Fibroblast of skin of abdomen (primary cell): ENCODE measurements around the gene CLDN11.
A peak's percentile ranks its signal among the peaks of the same experiment; 100 is the strongest.

Experiments used
- DNase-seq: peaks from one replicate; pipeline ENCODE4 v3.0.0-alpha.2; 2013

CLDN11 gene

DNA sequence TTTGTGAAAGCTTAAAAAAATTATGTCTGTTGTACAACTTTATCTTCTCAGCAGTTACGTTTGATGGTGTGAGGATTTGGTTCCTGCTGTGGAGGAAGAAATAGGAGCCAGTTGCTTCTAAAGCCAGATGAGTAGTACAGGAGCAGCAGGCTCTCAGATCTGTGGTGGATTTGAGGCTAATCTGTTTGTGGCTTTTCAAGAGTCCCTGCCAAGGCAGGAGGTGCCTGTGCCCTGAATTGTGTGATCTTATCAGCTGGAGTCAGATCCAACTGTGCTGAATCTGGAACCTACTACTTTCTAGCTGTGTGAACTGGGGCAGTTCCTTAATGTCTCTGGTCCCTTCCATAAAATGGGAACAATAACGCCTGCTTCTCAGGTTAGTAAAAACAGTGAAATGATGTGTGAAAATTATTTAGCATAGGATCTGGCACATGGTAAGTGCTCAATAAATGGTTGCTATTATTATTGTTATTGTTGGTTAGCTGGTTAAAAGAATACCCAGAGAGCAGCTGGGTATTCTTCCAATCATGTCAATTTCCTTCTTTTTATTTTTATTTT is 7.7 kb downstream of the CLDN11 start:
- no peak for DNase-seq

GRCh38 chr3:170428095-170428494 is 9.4 kb downstream of the CLDN11 start:
- DNase-seq = no peak

- peak; percentile 85 for DNase-seq
Measured at GRCh38 chr3:170429050-170429449, 10.4 kb downstream of the CLDN11 start.

GRCh38 chr3:170431054-170431453 is 12.4 kb downstream of the CLDN11 start:
- DNase-seq = no peak

GRCh38 chr3:170432416-170432815 is 13.7 kb downstream of the CLDN11 start:
- DNase-seq = no peak

DNA sequence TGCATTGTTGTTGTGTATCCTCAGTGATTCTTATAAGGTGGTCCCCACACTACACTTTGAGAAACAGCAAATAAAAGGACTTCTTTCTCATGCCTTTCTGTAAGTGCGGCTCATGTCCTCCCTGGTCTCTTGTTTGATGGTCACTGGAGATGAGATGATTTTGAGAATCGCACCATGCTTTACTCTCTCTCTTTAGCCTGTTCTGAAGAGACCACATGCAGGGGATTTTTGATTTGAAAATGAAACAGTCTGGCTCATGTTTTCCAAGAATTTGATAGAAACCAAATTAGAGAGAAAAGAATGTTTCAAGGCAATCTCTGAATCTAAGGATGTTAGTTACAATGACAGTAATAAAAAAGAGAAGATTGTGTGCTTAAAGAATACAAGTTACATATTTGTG is 18.0 kb downstream of the CLDN11 start:
- DNase-seq = no peak

DNA sequence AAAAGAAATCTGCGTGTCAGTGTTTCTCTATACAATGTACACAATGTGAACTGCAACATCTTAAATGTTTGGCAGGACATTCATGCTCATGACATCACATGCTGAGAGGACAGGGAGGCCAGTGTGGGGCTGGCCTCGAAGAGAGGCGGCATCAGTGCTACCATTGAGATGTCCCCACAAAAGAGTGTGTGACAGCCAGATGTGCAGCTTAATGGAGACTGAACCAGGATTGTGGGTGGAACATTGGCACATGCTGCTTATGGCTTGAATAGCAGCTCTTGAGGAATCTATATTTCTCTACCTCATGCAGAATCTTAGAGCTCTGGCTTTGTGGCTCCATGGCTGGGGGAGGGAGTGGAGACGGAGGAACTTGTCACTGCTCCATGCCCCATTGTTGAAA is 18.5 kb downstream of the CLDN11 start:
- no peak for DNase-seq

DNA sequence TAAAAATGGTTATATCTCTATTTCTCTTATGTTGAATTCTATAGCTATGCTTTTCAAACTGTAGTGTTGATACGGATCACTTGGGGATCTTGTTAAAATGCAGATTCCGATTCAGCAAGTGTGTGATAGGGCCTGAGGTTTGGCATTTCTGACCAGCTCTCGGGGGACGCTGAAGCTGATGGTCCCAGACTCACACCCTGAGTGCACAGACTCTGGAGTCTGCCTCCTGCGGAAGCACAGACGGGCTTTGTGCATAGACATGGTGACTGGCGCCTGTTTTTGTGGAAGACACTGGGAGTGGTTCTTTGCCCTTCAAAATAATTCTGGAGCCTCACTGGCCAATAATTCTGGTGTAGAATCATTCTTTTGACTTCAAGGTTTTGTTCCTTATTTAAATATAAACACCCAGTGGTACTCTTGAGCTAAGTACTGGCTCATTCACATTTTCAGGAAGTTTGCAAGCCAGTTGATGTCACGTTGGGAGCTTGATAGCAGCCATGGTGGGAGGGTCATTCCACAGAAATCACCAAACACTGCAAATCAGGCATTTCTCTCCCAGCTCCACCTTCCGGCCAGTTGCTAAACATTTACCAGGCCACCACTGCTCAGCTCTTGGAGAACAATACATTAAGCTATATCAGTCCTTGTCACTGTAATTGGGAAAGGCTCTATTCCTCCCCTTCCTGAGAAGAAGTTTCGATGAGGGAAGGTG is 19.2 kb downstream of the CLDN11 start:
- DNase-seq = no peak

DNA sequence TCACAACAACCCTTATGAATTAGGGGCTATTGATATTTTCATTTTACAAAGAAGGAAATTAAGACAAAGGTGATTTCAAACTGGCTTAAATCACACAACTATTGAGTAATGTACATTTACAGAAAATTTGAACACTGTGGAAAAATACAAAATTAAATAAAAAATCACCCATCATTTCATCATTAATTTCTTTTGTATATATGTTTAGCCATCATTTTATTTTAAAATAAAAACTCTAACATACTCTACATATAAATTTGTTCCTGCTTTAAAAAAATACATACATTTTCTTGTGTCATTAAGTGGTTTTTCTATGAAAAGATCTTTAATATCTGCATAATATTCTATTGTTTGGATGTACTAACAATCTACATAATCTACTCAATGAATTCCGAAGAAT is 20.2 kb downstream of the CLDN11 start:
- no peak for DNase-seq

DNA sequence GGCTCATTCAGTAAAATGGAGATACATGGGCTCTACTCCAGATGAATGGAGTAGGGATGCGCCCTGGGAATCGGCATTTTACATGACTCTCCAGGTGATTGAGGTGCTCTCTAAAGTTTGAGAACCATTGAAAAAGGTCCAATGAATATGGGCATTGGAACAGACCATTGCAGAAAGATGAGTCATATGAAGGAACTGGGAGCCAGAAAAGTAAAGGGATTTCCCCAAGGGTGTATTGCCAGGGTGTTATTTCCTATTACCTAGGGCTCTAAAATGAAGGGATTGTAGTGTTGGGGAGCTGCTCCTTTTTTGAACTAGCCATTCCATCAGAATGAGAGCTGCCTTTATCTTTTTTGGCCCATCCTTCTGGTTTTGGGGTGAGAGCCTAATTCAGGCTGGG is 21.7 kb downstream of the CLDN11 start:
- no peak for DNase-seq

- no peak for DNase-seq
Measured at GRCh38 chr3:170441412-170441811, 22.7 kb downstream of the CLDN11 start.

DNA sequence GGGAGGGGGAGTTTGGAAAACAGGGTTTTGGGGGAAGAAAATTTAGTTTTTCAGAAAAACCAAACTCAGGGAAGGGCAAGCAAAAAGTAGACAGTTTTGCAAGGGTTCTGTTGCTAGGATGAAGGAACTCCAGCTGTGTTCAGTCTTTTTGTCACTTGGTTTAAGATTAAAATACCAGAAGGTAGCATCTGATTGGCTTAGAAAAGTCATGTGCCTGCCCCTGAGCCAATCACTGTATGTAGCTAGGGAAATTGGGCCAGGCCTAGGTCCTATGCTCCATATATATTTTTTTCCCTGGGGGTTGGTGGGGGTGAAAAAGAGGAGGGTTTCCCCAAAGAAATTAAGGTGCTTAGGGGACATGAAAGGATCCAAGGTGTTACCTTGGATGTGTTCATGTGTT is 24.3 kb downstream of the CLDN11 start:
- no peak for DNase-seq

GRCh38 chr3:170443457-170443856 is 24.8 kb downstream of the CLDN11 start:
- DNase-seq = no peak

DNA sequence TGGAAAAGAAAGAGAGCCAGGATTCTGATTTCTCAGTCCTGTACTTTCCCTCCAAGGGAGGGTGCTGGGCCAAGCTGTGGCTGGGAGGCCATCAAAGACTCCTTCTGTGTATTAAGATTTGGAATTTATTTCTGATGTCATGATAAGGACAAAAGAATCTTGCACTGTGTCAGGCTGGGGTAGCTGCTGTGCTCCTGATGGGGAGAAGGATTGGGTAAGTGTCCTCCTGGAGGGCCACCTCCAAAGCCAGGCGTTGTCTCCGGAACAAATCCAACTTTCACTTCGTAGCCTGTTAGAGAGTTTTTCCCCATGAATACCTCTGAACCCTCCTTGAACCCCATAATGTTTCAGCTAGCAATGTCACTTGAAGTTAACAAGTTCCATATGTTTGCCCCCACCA is 29.9 kb downstream of the CLDN11 start:
- DNase-seq = peak; percentile 40

GRCh38 chr3:170450039-170450438 is 31.4 kb downstream of the CLDN11 start:
- no peak for DNase-seq

DNA sequence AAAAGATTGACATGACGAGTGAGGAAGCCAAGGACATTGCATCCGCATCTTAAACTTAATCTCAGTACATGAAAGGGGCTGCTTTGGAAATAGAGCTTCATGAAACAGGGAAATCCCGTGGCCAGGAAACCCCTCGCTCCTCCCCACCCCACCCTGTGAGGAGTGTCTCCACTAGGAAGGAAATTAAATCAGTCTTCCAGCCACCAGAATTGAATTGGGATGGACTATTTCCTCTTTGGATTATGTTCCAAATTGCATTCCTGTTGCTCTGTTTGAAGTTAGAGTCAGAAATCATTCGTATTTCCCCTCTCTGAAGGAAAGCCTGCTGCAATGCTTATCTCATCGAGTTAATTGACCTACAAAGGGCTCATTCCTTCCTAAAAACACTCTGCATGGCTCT is 35.8 kb downstream of the CLDN11 start:
- DNase-seq = no peak

DNA sequence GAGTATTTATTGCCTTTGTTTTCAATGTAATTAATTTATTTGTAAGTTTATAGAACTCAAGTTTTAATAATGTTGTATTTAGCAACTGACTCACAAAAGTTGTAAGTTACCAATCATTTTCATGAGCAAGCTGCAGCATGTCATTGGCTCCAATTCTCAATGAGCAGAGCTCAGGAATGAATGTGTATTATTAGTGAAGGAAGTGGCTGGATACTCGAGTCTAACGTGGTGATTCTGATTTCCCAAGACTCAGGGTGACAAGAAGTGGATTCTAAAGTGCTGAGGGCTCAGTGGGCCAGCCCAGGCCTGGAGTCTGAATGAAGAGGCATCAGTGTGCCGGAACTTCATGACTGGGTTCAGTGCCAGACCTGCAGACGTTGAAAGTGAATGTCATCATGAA is 39.6 kb downstream of the CLDN11 start:
- DNase-seq = no peak

- DNase-seq = no peak
Measured at GRCh38 chr3:170463011-170463410, 44.3 kb downstream of the CLDN11 start.

DNA sequence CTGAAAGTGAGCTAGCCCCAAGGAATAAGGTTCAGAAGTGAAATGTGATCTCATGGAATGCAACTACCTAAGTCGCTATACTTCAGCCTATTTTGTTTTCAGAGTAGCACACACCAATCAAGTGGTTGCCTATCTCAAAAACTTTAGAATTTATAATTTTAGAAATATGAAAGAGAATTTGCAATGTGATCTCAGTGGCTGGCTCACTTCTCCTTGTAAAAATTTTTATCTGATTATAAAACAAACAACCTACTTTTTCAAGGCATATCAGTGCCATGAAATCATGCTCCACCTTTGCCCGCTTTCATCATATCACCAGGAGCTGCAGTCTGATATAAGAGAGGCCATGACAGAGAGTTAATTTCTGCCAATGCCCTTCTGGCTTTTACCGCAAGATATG is 47.3 kb downstream of the CLDN11 start:
- DNase-seq = no peak

GRCh38 chr3:170467007-170467406 is 48.3 kb downstream of the CLDN11 start:
- DNase-seq = no peak

DNA sequence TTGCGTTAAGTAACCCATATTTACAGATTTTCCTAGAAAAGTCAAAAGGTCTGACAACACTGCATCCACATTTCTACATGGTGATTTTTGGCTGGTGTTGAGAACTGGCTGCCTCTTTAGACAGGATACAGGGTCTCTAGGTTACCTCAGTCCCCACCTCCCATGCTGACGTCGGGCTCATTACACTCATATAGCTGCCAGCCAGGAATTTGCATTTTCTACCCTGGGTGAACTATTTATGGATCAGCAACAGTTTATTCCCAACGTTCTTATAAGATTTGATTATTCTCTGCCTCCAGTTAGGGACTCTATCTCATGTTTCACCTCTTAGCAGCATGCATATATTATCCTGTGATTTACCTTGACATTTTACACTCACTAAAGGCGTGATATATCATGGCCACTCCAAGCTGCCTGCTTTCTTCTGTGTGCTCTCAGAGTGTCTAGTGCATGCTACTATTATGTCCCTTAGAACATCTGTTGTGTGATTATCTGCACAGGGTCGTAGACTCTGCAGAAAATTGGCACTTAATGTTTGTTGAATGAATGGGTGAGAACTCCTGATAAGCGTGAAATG is 49.0 kb downstream of the CLDN11 start:
- no peak for DNase-seq

- peak; percentile 98 for DNase-seq
Measured at GRCh38 chr3:170469151-170470062, 50.7 kb downstream of the CLDN11 start.
